Liver (tissue), 9 donors: Measurements from ENCODE around the gene NARS2. TPM values are rescaled to one million over a fixed set of nuclear protein-coding genes. Genes with fewer than 3 reads are reported as not detected.

Experiments
- DNase-seq: peaks from one replicate; pipeline ENCODE4 v3.0.0-alpha.2; 2017; ENCODE audit warnings: low spot score
- H3K27ac ChIP-seq, 2 donors: one replicate each; pipeline ENCODE4 v1.7.0; 2013; ENCODE audit warnings: inconsistent platforms in 2 of 2, low read length in 2 of 2, control low read depth in 1 of 2, low read depth in 1 of 2, mild to moderate bottlenecking in 1 of 2
- H3K27me3 ChIP-seq, 4 donors: one replicate each; pipeline versions ENCODE4 v1.6.1 to v1.7.0; 2013; ENCODE audit warnings: low read length in 3 of 4, inconsistent platforms in 1 of 4, mild to moderate bottlenecking in 1 of 4, moderate library complexity in 1 of 4; ENCODE audit not compliant: control insufficient read depth in 4 of 4, insufficient read depth in 4 of 4
- H3K36me3 ChIP-seq, 4 donors: one replicate each; pipeline versions ENCODE4 v1.6.1 to v1.7.0; 2013; ENCODE audit warnings: low read length in 3 of 4, mild to moderate bottlenecking in 3 of 4, low read depth in 1 of 4, moderate library complexity in 1 of 4; ENCODE audit not compliant: control insufficient read depth in 4 of 4, insufficient read depth in 3 of 4
- H3K4me1 ChIP-seq, 4 donors: one replicate each; pipeline versions ENCODE4 v1.6.1 to v1.7.0; 2013; ENCODE audit warnings: low read length in 3 of 4, mild to moderate bottlenecking in 3 of 4, moderate library complexity in 1 of 4; ENCODE audit not compliant: control insufficient read depth in 4 of 4, insufficient read depth in 4 of 4
- H3K4me3 ChIP-seq, 3 donors: one replicate each; pipeline versions ENCODE4 v1.6.1 to v1.7.0; 2013; ENCODE audit warnings: low read length in 3 of 3, control low read depth in 1 of 3, low read depth in 1 of 3, mild to moderate bottlenecking in 1 of 3
- H3K9ac ChIP-seq, 2 donors: one replicate each; pipeline ENCODE4 v1.7.0; 2013; ENCODE audit warnings: low read length in 2 of 2, mild to moderate bottlenecking in 2 of 2, moderate library complexity in 2 of 2, control low read depth in 1 of 2, low read depth in 1 of 2
- H3K9me3 ChIP-seq, 4 donors: one replicate each; pipeline versions ENCODE4 v1.6.1 to v1.7.0; 2013; ENCODE audit warnings: low read length in 3 of 4; ENCODE audit not compliant: control insufficient read depth in 4 of 4
- ATF3 ChIP-seq: IDR thresholded peaks from 2 replicates; pipeline ENCODE4 v1.6.1; 2016; ENCODE audit warnings: antibody characterized with exemption
- CTCF ChIP-seq: fragments of 150-350 bp; IDR thresholded peaks from 2 replicates; pipeline ENCODE4 v1.5.1; 2017; ENCODE audit warnings: improper control_type of control experiment, low read depth, low read length; ENCODE audit not compliant: missing input control
- EGR1 ChIP-seq, 2 donors: IDR thresholded peaks; 2 replicates each; pipeline ENCODE4 v1.6.1; 2016 to 2018; ENCODE audit warnings: antibody characterized with exemption in 2 of 2, low read depth in 2 of 2
- FOXA1 ChIP-seq: IDR thresholded peaks from 2 replicates; pipeline ENCODE4 v1.6.1; 2016; ENCODE audit warnings: antibody characterized with exemption
- FOXA2 ChIP-seq: IDR thresholded peaks from 2 replicates; pipeline ENCODE4 v1.6.1; 2016; ENCODE audit warnings: antibody characterized with exemption
- GABPA ChIP-seq, 2 donors: IDR thresholded peaks in 1 of 2; conservative IDR thresholded peaks in 1 of 2; 2 replicates each; pipeline ENCODE4 v1.6.1; 2016; ENCODE audit warnings: antibody characterized with exemption in 2 of 2, mild to moderate bottlenecking in 1 of 2, moderate library complexity in 1 of 2
- HNF4A ChIP-seq, 2 donors: conservative IDR thresholded peaks; 2 replicates each; pipeline ENCODE4 v1.6.1; 2016; ENCODE audit warnings: antibody characterized with exemption in 2 of 2, mild to moderate bottlenecking in 2 of 2
- HNF4G ChIP-seq: IDR thresholded peaks from 2 replicates; pipeline ENCODE4 v1.6.1; 2016; ENCODE audit warnings: antibody characterized with exemption
- JUND ChIP-seq, 2 donors: IDR thresholded peaks; 2 replicates each; pipeline ENCODE4 v1.6.1; 2016; ENCODE audit warnings: antibody characterized with exemption in 2 of 2
- MAX ChIP-seq: IDR thresholded peaks from 2 replicates; pipeline ENCODE4 v1.6.1; 2016; ENCODE audit warnings: antibody characterized with exemption
- NR2F2 ChIP-seq: IDR thresholded peaks from 2 replicates; pipeline ENCODE4 v1.6.1; 2016; ENCODE audit warnings: antibody characterized with exemption
- RAD21 ChIP-seq, 2 donors: IDR thresholded peaks; 2 replicates each; pipeline ENCODE4 v1.6.1; 2016; ENCODE audit warnings: antibody characterized with exemption in 2 of 2, mild to moderate bottlenecking in 2 of 2
- REST ChIP-seq: IDR thresholded peaks from 2 replicates; pipeline ENCODE4 v1.6.1; 2016; ENCODE audit warnings: antibody characterized with exemption, mild to moderate bottlenecking
- RXRA ChIP-seq, 2 donors: IDR thresholded peaks; 2 replicates each; pipeline ENCODE4 v1.6.1; 2017 to 2018; ENCODE audit warnings: antibody characterized with exemption in 2 of 2, mild to moderate bottlenecking in 1 of 2
- SP1 ChIP-seq: IDR thresholded peaks from 2 replicates; pipeline ENCODE4 v1.6.1; 2018; ENCODE audit warnings: antibody characterized with exemption, mild to moderate bottlenecking
- TAF1 ChIP-seq: conservative IDR thresholded peaks from 2 replicates; pipeline ENCODE4 v1.6.1; 2016; ENCODE audit warnings: antibody characterized with exemption, mild to moderate bottlenecking
- YY1 ChIP-seq: IDR thresholded peaks from 2 replicates; pipeline ENCODE4 v1.6.1; 2016; ENCODE audit warnings: antibody characterized with exemption, mild to moderate bottlenecking
- ZBTB33 ChIP-seq: IDR thresholded peaks from 2 replicates; pipeline ENCODE4 v1.6.1; 2016; ENCODE audit warnings: antibody characterized with exemption
- WGBS: extraction: QIAGEN DNeasy Blood & Tissue Kit; methylation state at CpG from one replicate; pipeline ENCODE4 v1.1.7; 2013; 5-methylcytosine and 5-hydroxymethylcytosine counted together
- polyA plus RNA-seq, 2 donors: library from polyadenylated mRNA; stranded (reverse) in 1 of 2; unstranded in 1 of 2; fragments of 200-250 nt in 1 of 2; fragments of >200 nt in 1 of 2; fragmentation: Nextera tagmentation in 1 of 2; extraction: Ambion mirVana in 1 of 2; gene quantifications; one replicate each; pipeline versions ENCODE4 v1.2.1 to v1.2.3, GENCODE V29; 2013 to 2015
- total RNA-seq, 2 donors: library from RNA; depleted of rRNA; stranded (reverse); fragments of >200 nt; gene quantifications; one replicate each; pipeline ENCODE4 v1.2.3, GENCODE V29; 2014
- donor health status: healthy.
- donor health status: healthy.
- donor health status: healthy.
- donor health status: healthy.
- donor health status: healthy.

The NARS2 gene
- total and polyA plus RNA-seq, 4 donors: 10.4 to 19.4 (median 11.8) TPM

GRCh38 chr11:78395597-78395996 is 179.1 kb downstream of the NARS2 start:
- Histone ChIP-seq H3K27ac (no peak overlapping the region), H3K9me3 (no peaks in the 10 kb centered on the region), H3K9ac (no peak overlapping the region), H3K27me3 (no peaks in the 10 kb centered on the region), H3K4me3 (no peak overlapping the region), H3K4me1 (no peaks in the 10 kb centered on the region), H3K36me3 (no peaks in the 10 kb centered on the region)
- no peak for DNase-seq
- WGBS: 96% methylated on average over 1 of the region's 1 CpG
- TF ChIP-seq RXRA (IDR thresholded peaks at IDR 0.05) (no peak), JUND (IDR thresholded peaks at IDR 0.05) (no peak), MAX (no peak), YY1 (no peak), FOXA1 (no peak), REST (no peak), ZBTB33 (no peak), CTCF (no peak), NR2F2 (no peak), EGR1 (IDR thresholded peaks at IDR 0.05; ENCODE audit: low read depth in 2 of 2) (no peak), HNF4A (conservative IDR thresholded peaks at IDR 0.05) (no peak), ATF3 (no peak), FOXA2 (no peak), RAD21 (IDR thresholded peaks at IDR 0.05) (no peak), TAF1 (no peak), GABPA (IDR thresholded peaks at IDR 0.05 in 1 of 2, conservative IDR thresholded peaks at IDR 0.05 in 1 of 2) (no peak), HNF4G (no peak)

GRCh38 chr11:78392854-78393253 is 181.8 kb downstream of the NARS2 start:
- no peaks in the 10 kb centered on the region for H3K36me3 ChIP-seq
- no peak overlapping the region for H3K4me3 ChIP-seq
- H3K9ac ChIP-seq: no peak overlapping the region
- no peak for DNase-seq
- WGBS: 77% methylated on average over 2 of the region's 2 CpGs
- no peaks in the 10 kb centered on the region for H3K27me3 ChIP-seq
- no peak overlapping the region for H3K27ac ChIP-seq
- no peaks in the 10 kb centered on the region for H3K4me1 ChIP-seq
- H3K9me3 ChIP-seq: no peaks in the 10 kb centered on the region
- TF ChIP-seq NR2F2: no peak
- no peak for TF ChIP-seq RXRA (IDR thresholded peaks at IDR 0.05)
- TF ChIP-seq CTCF: no peak
- no peak for TF ChIP-seq EGR1 (IDR thresholded peaks at IDR 0.05; ENCODE audit: low read depth in 2 of 2)
- no peak for TF ChIP-seq HNF4A (conservative IDR thresholded peaks at IDR 0.05)
- no peak for TF ChIP-seq FOXA1
- TF ChIP-seq MAX: no peak
- TF ChIP-seq GABPA (IDR thresholded peaks at IDR 0.05 in 1 of 2, conservative IDR thresholded peaks at IDR 0.05 in 1 of 2): no peak
- TF ChIP-seq SP1: no peak
- no peak for TF ChIP-seq ATF3
- no peak for TF ChIP-seq FOXA2
- TF ChIP-seq YY1: no peak
